CD4-positive, alpha-beta T cell treated with Interferon gamma for 1 hour (primary cell): ENCODE data around the gene PLP1.
"Not testable (repeated sequence)": the region's sequence is repeated elsewhere in the genome, so short reads cannot be mapped to it uniquely, and the experiment has no call there.

ENCODE experiments used
- DNase-seq: peaks from one replicate; pipeline ENCODE4 v3.0.0-alpha.2; 2020

Gene PLP1

DNA sequence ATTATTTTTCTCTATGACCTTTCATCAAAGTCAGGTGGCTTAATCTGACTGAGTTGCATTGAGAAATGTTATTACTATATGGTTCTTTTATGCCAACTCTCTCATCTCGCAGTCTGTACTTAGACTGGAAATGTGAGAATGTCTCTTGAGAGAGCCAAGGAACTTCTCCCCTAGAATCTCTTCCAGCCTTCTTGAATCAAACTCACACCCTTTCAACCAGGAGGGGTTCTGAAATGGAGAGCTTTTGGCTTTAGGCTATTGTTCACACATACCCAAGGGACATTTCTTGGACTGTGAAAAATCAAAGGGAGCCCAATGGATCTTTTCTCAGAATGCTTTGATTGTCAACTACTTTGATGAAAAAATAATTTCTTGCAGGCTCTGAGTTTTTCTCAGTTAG is 5.1 kb downstream of the PLP1 start:
- DNase-seq = no peak

DNA sequence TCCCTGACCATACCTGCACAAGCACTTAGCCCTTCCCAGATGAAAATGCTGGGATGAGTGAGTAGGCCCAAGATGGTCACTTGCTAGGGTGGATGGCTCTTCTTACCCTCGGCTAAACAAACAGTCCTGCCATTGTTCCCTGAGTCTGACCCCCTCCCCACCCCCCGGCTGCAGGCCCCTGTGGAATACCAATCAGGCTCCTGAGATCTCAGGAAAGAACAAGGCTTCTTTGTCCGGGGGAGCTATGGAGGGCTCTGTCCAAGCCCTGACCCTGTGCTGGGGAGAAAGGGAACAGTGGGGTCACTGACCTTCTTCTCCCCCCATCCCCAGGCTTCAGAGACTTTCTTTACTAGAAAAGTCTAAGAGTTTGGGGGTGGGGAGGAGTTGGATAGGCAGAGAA is 6.0 kb downstream of the PLP1 start:
- DNase-seq = no peak

DNA sequence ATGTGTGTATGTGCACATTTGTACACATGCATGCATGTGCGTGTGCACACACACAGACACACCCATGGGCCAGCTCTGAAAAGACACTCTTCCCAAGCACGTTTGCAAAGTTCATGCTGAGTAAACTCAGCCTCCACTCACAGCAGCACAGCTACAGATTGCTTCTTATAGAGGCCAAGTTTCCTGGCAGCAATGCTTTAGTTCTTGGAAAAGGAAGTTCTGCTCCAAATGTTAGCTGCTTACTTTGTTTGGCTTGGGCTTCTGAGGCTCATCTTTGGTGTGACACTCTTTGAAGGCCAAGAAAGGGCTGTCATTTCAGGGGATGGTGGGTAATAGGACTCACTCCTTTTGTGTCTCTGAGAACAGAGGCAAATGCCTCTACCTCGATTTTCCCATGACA is 6.6 kb downstream of the PLP1 start:
- DNase-seq = no peak

DNA sequence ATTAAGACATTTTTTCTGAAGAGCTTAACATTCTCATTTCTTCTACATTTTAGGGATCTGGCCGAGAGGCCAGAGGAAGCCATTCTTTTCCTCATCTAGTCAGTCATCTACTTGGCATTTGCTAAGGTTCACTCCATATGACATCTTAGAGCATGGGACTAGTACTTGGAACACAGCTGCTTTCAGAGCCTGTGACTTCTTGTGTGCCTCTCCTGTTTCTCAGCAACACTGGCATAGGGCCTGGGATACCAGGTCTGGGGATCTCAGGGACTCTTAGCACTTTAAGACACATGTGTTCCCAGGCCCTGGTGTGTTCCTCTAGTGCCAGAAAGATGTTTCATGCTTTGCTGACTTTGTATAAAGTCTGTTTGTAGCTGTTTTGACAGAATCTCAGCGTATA is 7.3 kb downstream of the PLP1 start:
- DNase-seq = no peak

DNA sequence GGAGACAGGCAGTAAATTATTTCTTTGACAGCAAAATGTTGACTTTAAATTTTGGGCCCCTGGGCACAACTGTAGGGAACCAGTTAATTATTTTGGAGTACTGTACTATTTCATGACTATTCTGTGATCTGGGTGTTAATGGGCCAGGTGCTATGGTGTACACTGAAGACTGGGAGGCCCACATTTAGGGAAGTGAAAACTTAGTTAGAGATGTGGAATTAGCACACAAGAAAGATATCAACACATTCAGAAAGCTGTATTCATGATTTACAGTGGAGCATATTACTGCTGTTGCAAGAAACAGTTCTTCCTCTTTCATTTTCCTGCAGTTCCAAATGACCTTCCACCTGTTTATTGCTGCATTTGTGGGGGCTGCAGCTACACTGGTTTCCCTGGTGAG is 12.4 kb downstream of the PLP1 start:
- DNase-seq = no peak

DNA sequence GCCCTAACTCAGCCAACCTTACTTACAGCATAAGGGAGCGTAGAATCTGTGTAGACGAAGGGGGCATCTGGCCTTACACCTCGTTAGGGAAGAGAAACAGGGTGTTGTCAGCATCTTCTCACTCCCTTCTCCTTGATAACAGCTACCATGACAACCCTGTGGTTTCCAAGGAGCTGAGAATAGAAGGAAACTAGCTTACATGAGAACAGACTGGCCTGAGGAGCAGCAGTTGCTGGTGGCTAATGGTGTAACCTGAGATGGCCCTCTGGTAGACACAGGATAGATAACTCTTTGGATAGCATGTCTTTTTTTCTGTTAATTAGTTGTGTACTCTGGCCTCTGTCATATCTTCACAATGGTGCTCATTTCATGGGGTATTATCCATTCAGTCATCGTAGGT is 14.6 kb downstream of the PLP1 start:
- no peak for DNase-seq

DNA sequence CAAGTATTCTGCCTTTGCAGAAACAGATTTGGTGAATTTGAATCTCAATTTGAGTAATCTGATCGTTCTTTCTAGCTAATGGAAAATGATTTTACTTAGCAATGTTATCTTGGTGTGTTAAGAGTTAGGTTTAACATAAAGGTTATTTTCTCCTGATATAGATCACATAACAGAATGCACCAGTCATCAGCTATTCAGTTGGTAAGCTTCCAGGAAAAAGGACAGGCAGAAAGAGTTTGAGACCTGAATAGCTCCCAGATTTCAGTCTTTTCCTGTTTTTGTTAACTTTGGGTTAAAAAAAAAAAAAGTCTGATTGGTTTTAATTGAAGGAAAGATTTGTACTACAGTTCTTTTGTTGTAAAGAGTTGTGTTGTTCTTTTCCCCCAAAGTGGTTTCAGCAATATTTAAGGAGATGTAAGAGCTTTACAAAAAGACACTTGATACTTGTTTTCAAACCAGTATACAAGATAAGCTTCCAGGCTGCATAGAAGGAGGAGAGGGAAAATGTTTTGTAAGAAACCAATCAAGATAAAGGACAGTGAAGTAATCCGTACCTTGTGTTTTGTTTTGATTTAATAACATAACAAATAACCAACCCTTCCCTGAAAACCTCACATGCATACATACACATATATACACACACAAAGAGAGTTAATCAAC is 15.3 kb downstream of the PLP1 start:
- no peak for DNase-seq

DNA sequence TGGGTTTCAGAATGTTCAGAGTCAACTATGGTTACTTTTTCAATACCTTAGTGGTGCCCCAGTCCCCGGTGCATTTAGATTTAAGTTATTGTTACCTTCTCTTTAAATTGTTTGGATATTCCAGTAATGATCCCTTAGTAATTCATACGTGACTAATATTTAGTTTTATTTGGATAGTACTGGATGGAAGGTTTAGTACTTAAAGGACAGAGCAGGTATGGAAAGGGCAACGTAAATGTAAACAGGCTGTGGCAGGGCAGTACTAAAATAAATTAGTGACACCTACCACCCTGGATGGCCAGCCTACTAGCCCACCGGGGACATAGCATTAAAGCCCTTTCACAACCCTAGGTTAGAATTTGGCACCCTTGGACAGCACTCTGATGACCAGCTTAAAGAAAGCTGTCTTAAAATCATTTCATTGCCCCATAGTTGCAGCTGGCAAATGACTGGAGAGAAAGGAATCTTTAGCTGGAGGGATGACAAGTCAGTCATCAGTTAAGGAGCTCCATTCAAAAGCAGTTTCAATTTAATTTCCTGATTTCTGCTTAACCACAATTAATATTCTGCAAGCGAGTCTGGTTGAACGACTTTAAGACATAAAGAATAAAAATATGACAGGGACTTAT is 16.4 kb downstream of the PLP1 start:
- no peak for DNase-seq

DNA sequence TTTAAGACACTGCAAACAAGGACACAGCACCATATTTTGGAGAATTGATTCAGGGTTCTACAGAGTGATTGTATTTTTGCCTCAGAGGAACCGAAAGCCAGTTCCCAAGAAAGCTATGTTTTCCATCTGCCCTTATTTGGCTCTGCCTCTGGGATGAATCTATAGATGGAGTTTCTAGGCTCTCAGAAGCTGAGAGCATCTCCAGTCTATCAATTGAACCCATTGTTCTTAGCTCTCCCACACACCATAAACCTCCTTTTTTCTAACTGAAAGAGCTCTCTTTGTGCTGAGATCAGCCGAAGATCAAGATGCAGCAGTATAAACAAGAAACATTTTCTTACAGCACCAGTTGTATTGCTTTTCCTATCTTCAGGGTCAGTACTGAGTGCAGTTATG is 16.9 kb downstream of the PLP1 start:
- DNase-seq = no peak

DNA sequence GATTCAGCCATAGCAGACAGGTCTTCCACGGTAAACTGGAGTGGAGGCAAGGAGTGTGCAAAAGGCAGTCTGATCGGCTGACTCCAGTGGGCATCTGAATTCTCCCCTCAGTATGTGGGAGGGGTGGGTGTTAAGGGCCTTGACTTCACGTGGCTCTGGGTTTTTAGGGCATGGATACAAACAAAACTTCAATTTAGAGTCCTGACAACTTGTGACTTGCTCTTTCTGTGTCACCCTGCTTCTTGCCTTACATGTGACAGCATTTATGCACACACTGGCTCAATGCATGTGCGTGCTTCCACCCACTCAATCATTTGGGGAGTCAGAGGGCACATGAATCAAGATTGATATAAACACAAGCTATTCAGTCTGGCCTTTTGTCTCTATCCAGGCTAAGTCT is 17.5 kb downstream of the PLP1 start:
- DNase-seq = no peak

DNA sequence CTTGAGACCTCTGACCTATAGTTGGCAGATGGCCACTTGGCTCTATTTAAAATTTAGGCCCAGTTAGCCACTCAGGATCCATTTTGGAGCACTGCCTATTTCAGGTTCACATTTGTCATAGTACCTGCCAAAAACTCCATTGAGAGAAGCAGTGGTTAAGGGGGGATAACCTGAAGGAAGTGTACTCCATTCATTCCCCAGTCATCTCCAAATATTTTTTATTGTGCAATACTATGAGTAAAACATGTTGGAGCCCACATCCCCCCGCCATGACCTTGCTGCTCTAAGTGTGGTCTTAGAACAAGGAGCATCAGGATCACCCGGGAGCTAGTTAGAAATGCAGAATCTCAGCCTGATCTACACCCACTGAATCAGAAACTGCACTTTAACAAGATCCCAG is 21.1 kb downstream of the PLP1 start:
- no peak for DNase-seq

DNA sequence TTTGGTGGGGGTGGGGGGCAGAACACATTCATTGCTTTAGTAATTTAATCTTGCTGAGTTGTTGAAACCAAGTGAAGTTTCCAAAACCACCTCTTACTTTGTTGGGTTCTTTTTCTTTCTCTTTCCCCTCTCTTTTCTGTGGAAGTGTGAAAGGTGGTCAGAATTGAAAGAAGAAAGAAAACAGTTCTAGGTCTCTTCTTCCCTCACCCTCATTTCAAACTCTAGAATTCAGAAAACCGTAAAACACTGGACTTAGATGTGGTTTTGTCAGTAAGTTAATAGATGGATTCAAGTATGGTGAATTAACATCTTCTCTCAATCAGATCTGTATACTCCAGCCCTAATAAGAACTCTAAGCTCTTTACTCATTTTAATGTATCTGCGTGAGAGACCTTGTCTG is 23.7 kb downstream of the PLP1 start:
- DNase-seq = no peak

DNA sequence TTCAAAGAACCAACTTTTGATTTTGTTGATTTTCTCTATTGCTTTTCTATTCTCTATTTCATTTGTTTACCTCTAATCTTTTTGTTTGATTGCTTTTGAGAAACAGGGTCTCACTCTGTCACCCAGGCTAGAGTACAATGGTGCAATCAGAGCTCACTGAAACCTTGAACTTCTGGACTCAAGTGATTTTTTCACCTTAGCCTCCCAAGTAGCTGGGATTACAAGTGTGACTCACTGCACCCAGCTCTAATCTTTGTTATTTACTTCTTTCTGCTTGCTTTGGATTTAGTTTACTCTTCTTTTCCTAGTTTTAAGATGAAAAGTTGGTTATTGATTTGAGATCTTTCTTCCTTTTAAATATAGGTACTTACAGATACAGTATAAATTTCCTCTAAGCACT is 29.2 kb downstream of the PLP1 start:
- DNase-seq = no peak

DNA sequence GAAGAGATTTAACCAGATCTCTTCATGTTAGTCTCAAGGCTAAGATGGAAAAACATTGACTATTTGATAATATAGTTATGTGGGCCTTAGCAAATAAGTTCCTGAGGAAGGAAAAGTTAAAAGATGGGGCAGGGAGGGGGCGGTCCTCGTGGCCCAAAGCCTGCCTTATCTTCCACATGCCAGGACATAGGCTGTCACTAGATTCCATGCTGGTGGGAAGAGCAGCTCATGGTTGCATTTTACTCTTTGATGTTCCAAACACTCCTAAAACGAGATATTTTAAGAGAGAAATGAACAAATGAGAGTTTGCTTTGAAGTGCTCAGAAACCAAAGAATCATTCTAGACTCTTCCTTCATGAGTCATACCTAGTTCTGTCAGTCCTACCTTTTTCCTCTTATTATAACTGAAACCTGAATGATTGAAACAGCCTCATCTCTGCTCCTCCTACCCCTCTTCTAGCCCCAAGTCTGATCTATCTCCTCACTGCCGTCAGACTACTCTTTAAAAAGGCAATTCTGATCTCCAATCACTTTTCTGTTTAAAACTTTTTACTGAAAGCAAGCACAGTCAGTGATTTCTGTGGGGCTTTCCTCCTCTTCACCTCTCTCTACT is 30.3 kb downstream of the PLP1 start:
- DNase-seq = no peak

DNA sequence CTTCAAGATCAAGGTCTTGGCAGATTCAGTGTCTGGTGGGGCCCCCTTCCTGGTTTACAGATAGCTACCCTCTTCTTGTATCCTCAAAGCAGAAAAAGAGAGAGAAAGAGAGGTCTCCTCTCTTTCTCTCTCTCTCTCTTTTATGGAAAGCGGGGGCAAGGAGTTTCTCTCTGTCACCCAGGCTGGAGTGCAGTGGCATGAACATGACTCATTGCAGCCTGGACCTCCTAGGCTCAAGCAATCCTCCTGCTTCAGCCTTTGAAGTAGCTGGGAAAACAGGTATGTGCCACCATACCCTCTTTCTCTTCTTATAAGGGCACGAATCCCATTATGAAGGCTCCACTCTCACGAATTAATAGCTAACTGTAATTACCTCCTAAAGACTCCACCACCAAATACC is 35.2 kb downstream of the PLP1 start:
- DNase-seq = no peak

DNA sequence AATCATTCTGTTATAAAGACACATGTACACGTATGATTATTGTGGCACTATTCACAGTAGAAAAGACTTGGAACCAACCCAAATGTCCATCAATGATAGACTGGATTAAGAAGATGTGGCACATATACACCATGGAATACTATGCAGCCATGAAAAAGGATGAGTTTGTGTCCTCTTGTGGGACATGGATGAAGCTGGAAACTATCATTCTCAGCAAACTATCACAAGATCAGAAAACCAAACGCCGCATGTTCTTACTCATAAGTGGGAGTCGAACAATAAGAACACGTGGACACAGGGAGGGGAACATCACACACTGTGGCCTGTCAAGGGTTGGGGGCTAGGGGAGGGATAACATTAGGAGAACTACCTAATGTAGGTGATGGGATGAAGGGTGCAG is 40.5 kb downstream of the PLP1 start:
- DNase-seq = not testable (repeated sequence)

DNA sequence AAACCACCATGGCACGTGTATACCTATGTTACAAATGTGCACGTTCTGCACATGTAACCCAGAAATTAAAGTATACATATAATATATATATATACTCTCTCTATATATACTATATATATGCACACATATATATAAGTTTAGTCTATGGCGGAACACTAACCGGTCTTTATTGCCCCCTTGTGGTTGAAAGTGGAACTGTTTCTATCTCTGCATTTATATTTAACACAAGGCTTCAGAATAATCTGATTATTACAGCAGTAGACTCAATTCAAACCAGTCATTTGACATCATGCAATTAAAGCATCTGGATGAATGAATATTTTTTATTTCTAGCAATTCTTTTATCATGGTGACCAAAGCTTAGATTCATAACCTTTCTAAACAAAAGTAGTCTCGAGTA is 40.9 kb downstream of the PLP1 start:
- no peak for DNase-seq

DNA sequence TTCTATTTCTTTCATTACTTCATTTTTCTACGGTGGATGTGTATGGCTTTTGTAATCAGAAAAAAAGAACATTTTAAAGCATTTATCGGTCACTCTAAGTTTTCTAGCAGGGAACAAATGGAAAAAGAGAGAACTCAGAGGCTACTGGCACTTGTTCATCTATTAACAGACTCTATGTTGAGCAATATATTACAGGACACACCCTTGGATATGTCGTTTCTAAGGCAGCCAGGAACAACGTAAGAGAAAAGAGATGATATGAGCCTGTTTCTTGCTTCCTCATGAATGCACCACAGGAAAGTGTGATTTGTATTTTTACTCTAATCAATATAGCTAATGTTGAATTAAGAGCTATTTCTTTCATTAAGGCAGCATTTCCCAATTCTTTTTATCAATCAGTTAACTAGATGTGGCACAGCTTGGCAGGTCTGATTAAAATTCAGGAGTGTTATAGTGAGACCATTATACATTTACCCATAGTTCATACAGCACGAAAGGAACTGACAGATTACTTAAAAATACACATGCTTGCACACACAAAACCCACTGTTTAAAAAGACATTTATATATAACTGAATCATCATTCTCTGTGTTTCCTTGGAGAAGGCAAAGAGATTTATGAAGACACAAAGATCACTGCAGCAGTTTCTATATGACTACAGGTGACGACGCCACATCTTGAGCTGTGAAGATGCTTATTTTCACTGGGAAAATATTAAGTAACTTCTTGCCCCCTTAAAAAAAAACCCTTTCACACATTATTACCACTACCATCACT is 42.4 kb downstream of the PLP1 start:
- DNase-seq = no peak

DNA sequence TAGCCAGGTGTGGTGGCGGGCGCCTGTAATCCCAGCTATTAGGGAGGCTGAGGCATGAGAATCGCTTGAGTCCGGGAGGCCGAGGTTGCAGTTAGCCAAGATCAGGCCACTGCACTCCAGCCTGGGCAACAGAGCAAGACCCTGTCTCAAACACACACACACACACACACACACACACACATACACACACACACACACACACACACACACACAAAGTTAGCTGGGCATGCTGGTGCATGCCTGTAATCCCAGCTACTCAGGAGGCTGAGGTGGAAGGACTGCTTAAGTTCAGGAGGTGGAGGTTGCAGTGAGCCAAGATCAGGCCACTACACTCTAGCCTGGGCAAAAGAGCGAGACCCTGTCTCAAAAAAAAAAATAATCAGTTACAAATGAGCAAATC is 44.2 kb downstream of the PLP1 start:
- DNase-seq = not testable (repeated sequence)

DNA sequence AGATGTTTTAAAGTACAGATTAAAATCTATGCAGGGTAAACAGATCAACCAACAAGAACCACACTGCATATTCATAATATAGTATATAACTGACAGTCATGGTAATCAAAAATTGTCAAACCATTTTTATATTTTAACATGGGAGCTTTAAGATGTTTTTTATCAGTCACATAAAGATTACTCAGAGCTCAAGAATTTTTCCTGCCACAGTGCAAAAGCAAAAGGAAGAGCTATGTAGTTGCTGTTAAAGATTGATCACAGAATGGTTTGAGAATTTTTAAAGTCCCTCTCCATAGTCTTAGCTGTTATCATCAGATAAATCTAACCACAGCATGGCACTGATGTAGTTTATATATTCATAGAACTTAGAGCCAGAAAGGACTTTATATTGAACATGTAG is 47.0 kb downstream of the PLP1 start:
- DNase-seq = no peak

DNA sequence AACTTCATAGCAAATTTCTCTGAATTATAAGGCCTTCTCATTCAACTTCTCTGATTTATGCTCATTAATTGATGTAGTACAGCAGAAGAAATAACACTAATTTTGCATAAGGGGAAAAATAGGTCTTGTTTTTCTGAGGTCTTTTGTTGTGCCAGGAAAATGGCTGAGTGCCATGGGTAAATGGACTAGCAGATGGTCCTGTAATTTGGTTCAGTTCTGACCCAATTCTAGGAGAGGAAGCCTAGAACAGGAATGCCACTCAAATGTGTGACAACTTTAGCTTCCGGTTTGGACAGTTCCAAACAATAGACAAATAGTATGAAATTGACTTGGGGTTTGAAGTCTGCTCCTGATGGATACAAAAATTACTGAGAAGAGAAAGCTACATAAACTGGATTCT is 49.2 kb downstream of the PLP1 start:
- no peak for DNase-seq

DNA sequence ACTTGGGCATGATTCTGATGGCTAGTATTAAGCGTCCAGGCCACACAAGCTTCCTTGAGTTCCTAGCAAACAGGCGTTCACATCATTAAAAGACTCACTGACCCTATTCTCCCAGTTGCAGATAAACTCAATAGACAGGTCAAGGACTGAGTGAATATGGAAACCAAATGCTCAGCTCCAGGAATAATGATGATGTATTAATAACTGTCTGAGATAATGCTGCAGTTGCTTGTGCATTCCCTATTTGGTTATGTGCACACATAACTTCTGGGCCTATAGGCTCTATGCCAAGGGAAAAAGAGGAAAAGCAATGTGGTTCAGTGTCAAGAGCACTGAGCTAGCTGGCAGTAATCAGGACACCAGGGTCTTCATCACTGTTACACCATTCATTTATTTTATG is 51.9 kb downstream of the PLP1 start:
- DNase-seq = no peak

DNA sequence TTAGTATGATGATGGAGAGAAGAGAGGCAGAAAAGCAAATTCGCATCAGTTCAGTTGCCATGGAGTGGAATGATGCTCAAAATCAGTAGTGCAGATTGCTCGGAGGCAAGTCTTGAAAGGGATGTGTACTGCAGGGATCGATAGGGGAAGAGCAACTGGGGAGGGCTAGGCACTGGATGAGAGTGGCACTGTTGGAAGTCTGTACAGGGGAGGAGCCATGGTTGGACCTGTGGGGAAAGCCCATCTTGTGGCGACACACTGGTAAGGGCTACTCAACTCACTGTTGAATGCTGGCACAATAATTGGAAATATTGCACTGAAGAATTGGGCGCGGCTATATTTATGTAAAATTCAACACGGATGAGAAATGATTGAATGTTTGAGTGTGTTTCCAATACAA is 54.2 kb downstream of the PLP1 start:
- no peak for DNase-seq

DNA sequence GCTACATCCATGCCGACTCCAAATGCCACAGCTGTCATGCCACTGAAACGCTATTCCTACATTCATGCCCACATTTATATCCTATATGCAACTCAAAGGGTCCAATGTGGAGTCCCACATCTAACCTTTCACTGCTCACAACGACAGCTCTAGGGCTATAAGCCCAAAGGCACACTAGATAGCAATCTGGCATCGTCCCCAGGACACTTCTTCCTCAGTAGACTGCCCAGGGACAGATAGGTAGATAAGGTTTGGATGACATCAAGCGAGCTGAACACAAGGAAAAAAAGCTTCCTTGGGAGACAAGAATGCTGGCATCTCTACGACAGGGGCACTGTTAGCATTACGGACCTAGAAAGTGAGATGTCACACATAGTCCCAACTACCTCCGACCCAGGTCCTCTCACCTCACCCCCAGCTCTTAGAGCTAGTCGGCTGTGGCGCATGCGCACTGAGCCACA is 54.7 kb downstream of the PLP1 start:
- DNase-seq = peak; percentile 69
